ENCODE measurements around the gene WDFY4.

- TF ChIP-seq CTCF (IDR thresholded peaks at IDR 0.05) (no peak), POLR2A (IDR thresholded peaks at IDR 0.05) (no peak), EP300 (IDR thresholded peaks at IDR 0.05) (no peak), POLR2AphosphoS5 (IDR thresholded peaks at IDR 0.05) (no peak)
Measured at GRCh38 chr10:49029666-49030065, 345.0 kb downstream of the WDFY4 start.
